GM19239 (cell line): ENCODE results near the gene ESRRG.

Experiments
- DNase-seq: peaks from one replicate; pipeline ENCODE4 v3.0.0; 2011; ENCODE audit warnings: low spot score; ENCODE audit not compliant: insufficient read length
- FAIRE-seq: peaks from 2 replicates; lab custom pipeline; 2011; peaks lifted over from hg19 to GRCh38; lab: Jason Lieb, UNC

ESRRG gene

GRCh38 chr1:216641669-216642460 is 81.4 kb downstream of the ESRRG start:
- FAIRE-seq (no peak), DNase-seq (no peak)

- no peak for DNase-seq
- FAIRE-seq = no peak
Observed at GRCh38 chr1:216640100-216640499, 83.1 kb downstream of the ESRRG start.

GRCh38 chr1:216632980-216633379 is 90.2 kb downstream of the ESRRG start:
- DNase-seq = no peak
- no peak for FAIRE-seq

- FAIRE-seq (no peak), DNase-seq (no peak)
Observed at GRCh38 chr1:216630532-216630931, 92.7 kb downstream of the ESRRG start.

- DNase-seq (no peak), FAIRE-seq (no peak)
Observed at GRCh38 chr1:216627252-216627651, 96.0 kb downstream of the ESRRG start.

- FAIRE-seq = no peak
- no peak for DNase-seq
Observed at GRCh38 chr1:216626394-216627067, 96.7 kb downstream of the ESRRG start.

- DNase-seq (no peak), FAIRE-seq (no peak)
Observed at GRCh38 chr1:216621536-216621935, 101.7 kb downstream of the ESRRG start.

- FAIRE-seq (no peak), DNase-seq (no peak)
Observed at GRCh38 chr1:216617081-216617875, 106.0 kb downstream of the ESRRG start.

GRCh38 chr1:216616425-216616824 is 106.8 kb downstream of the ESRRG start:
- no peak for FAIRE-seq
- no peak for DNase-seq

- no peak for FAIRE-seq
- DNase-seq = no peak
Observed at GRCh38 chr1:216614011-216614934, 109.0 kb downstream of the ESRRG start.

- DNase-seq (no peak), FAIRE-seq (no peak)
Observed at GRCh38 chr1:216612291-216612690, 110.9 kb downstream of the ESRRG start.

- DNase-seq = no peak
- FAIRE-seq = no peak
Observed at GRCh38 chr1:216607067-216607697, 116.0 kb downstream of the ESRRG start.

- DNase-seq = no peak
- no peak for FAIRE-seq
Observed at GRCh38 chr1:216606047-216606637, 117.1 kb downstream of the ESRRG start.

- DNase-seq (no peak), FAIRE-seq (no peak)
Observed at GRCh38 chr1:216604771-216605170, 118.5 kb downstream of the ESRRG start.

GRCh38 chr1:216600730-216601609 is 122.3 kb downstream of the ESRRG start:
- DNase-seq (peak; percentile 3), FAIRE-seq (no peak)

- DNase-seq (no peak), FAIRE-seq (no peak)
Observed at GRCh38 chr1:216599851-216600250, 123.4 kb downstream of the ESRRG start.

- no peak for DNase-seq
- FAIRE-seq = no peak
Observed at GRCh38 chr1:216598448-216598847, 124.8 kb downstream of the ESRRG start.

GRCh38 chr1:216596281-216596862 is 126.9 kb downstream of the ESRRG start:
- FAIRE-seq (no peak), DNase-seq (no peak)
